ENCODE results near the gene PRCC. TPM values are rescaled to one million over a fixed set of nuclear protein-coding genes. Genes with fewer than 3 reads are reported as not detected.

Gene PRCC
- total RNA-seq, 2 experiments from 2014 or later, result 58.6 to 67.2 TPM

GRCh38 chr1:156816561-156817328 lies 49.4 kb downstream of the PRCC start, which contains the start of gene SH2D2A:
Gene SH2D2A, minus strand, starts transcription at chr1:156816848. Its CDS starts 140 bp downstream, at chr1:156816708.
- peak within 1 kb of the TSS; percentile 96 for H3K4me3 Mint-ChIP-seq

GRCh38 chr1:156821801-156822200 lies 54.5 kb downstream of the PRCC start:
- peak overlapping the region; percentile 75 for H3K27ac Mint-ChIP-seq
- H3K27me3 Mint-ChIP-seq, result no peaks in the 10 kb centered on the region
- intact Hi-C loops (cut with micrococcal nuclease), result no loop called here
- H3K4me3 Mint-ChIP-seq, result no peak overlapping the region
- peak; percentile 79 for DNase-seq
- H3K4me1 Mint-ChIP-seq (ENCODE audit: low read depth), result peaks cover 41% of the 10 kb centered on the region
- no peaks in the 10 kb centered on the region for H3K36me3 Mint-ChIP-seq
- ChIA-PET CTCF (interaction anchor here (0.8 to 7.3 kb wide), 7 partner anchors 12 to 132 kb away, joined by 3 to 38 read pairs (median 5); partner anchors contain the start of gene NTRK1), POLR2A (interaction anchor here (1.0 to 1.1 kb wide), 3 partner anchors 12 to 55 kb away, joined by 3 to 5 read pairs (median 4); partner anchors contain the start of gene PRCC)
- no peaks in the 10 kb centered on the region for H3K9me3 Mint-ChIP-seq

More at GRCh38 chr1:156816561-156817328, 49.4 kb downstream of the PRCC start, which contains the start of gene SH2D2A:
- Mint-ChIP-seq H3K36me3 (peaks cover 50% of the 10 kb centered on the region), H3K27me3 (no peaks in the 10 kb centered on the region), H3K27ac (peak within 1 kb of the TSS; percentile 99), H3K4me1 (ENCODE audit: low read depth) (peaks cover 50% of the 10 kb centered on the region), H3K9me3 (no peaks in the 10 kb centered on the region)
- DNase-seq, result peak; percentile 98
- ChIA-PET POLR2A (interaction anchor here (0.6 to 1.7 kb wide), 6 partner anchors 9 to 65 kb away, joined by 3 to 6 read pairs (median 4); partner anchors contain the start of gene HDGF), CTCF (interaction anchor here (0.9 to 8.6 kb wide), 5 partner anchors 12 to 75 kb away, joined by 3 to 80 read pairs (median 5); partner anchors contain the start of genes INSRR and NTRK1)
- intact Hi-C loops (cut with micrococcal nuclease), result loop anchor here (1.0 to 5.0 kb wide), 8 partner anchors 9 to 326 kb away; partner anchors contain the start of genes HDGF, ISG20L2, METTL25B and MRPL24

GRCh38 chr1:156822680-156823079 lies 55.3 kb downstream of the PRCC start:
- Mint-ChIP-seq H3K36me3 (no peaks in the 10 kb centered on the region), H3K27me3 (no peaks in the 10 kb centered on the region), H3K9me3 (no peaks in the 10 kb centered on the region), H3K27ac (peak overlapping the region; percentile 64), H3K4me3 (no peak overlapping the region), H3K4me1 (ENCODE audit: low read depth) (peaks cover 37% of the 10 kb centered on the region)
- CTCF ChIA-PET, result interaction anchor here (0.8 to 7.3 kb wide), 8 partner anchors 11 to 133 kb away, joined by 3 to 38 read pairs (median 6); partner anchors contain the start of gene NTRK1
- intact Hi-C loops (cut with micrococcal nuclease), result no loop called here
- POLR2A ChIA-PET, result interaction anchor here (1.0 to 1.1 kb wide), 2 partner anchors 11 to 56 kb away, joined by 3 to 4 read pairs; partner anchors contain the start of gene PRCC
- DNase-seq, result no peak

- H3K4me3 Mint-ChIP-seq, result no peak overlapping the region
These were observed 56.0 kb downstream of the PRCC start for GRCh38 chr1:156823210-156823790.

GRCh38 chr1:156826630-156827029 lies 59.3 kb downstream of the PRCC start:
- intact Hi-C loops (cut with micrococcal nuclease), result no loop called here
- Mint-ChIP-seq H3K4me3 (no peak overlapping the region), H3K36me3 (no peaks in the 10 kb centered on the region), H3K9me3 (no peaks in the 10 kb centered on the region), H3K4me1 (ENCODE audit: low read depth) (peaks cover 18% of the 10 kb centered on the region), H3K27me3 (no peaks in the 10 kb centered on the region), H3K27ac (no peak overlapping the region)
- ChIA-PET POLR2A (interaction anchor here (1.1 kb wide), 1 partner anchor 22 kb away, joined by 3 read pairs; no protein-coding TSS in a partner anchor), CTCF (interaction anchor here (0.6 to 7.3 kb wide), 4 partner anchors 12 to 137 kb away, joined by 3 to 38 read pairs (median 8); partner anchors contain the start of gene NTRK1)
- DNase-seq, result no peak

More at GRCh38 chr1:156823210-156823790, 56.0 kb downstream of the PRCC start:
- Mint-ChIP-seq H3K27me3 (no peaks in the 10 kb centered on the region), H3K9me3 (no peaks in the 10 kb centered on the region), H3K4me1 (ENCODE audit: low read depth) (peaks cover 32% of the 10 kb centered on the region), H3K36me3 (no peaks in the 10 kb centered on the region), H3K27ac (no peak overlapping the region)
- CTCF ChIA-PET, result interaction anchor here (1.1 to 7.3 kb wide), 4 partner anchors 15 to 97 kb away, joined by 7 to 38 read pairs (median 11); partner anchors contain the start of gene NTRK1
- DNase-seq, result no peak
- intact Hi-C loops (cut with micrococcal nuclease), result no loop called here
- POLR2A ChIA-PET, result interaction anchor here (1.4 kb wide), 1 partner anchor 19 kb away, joined by 3 read pairs; no protein-coding TSS in a partner anchor

GRCh38 chr1:156828400-156829124 lies 61.2 kb downstream of the PRCC start:
- Mint-ChIP-seq H3K9me3 (no peaks in the 10 kb centered on the region), H3K27me3 (no peaks in the 10 kb centered on the region), H3K27ac (no peak overlapping the region), H3K4me3 (no peak overlapping the region), H3K4me1 (ENCODE audit: low read depth) (no peaks in the 10 kb centered on the region), H3K36me3 (no peaks in the 10 kb centered on the region)
- ChIA-PET CTCF (interaction anchor here (0.9 to 2.0 kb wide), 3 partner anchors 10 to 140 kb away, joined by 3 to 10 read pairs (median 4); no protein-coding TSS in a partner anchor), POLR2A (interaction anchor here (0.6 to 1.4 kb wide), 2 partner anchors 21 to 53 kb away, joined by 3 to 4 read pairs; no protein-coding TSS in a partner anchor)
- no peak for DNase-seq
- intact Hi-C loops (cut with micrococcal nuclease), result no loop called here

GRCh38 chr1:156832434-156832833 lies 65.1 kb downstream of the PRCC start:
- intact Hi-C loops (cut with micrococcal nuclease), result no loop called here
- no peaks in the 10 kb centered on the region for H3K36me3 Mint-ChIP-seq
- H3K4me3 Mint-ChIP-seq, result no peak overlapping the region
- H3K27ac Mint-ChIP-seq, result no peak overlapping the region
- ChIA-PET CTCF (interaction anchor here (1.2 to 3.3 kb wide), 3 partner anchors 18 to 143 kb away, joined by 3 to 10 read pairs (median 7); partner anchors contain the start of gene NTRK1), POLR2A (no interaction called here)
- H3K27me3 Mint-ChIP-seq, result peaks cover 11% of the 10 kb centered on the region
- H3K4me1 Mint-ChIP-seq (ENCODE audit: low read depth), result peaks cover 39% of the 10 kb centered on the region
- DNase-seq, result no peak
- no peaks in the 10 kb centered on the region for H3K9me3 Mint-ChIP-seq

GRCh38 chr1:156833603-156834002 lies 66.3 kb downstream of the PRCC start:
- ChIA-PET POLR2A (interaction anchor here (0.8 to 1.2 kb wide), 3 partner anchors 11 to 26 kb away, joined by 3 to 4 read pairs (median 3); partner anchors contain the start of gene SH2D2A), CTCF (interaction anchor here (0.6 to 6.9 kb wide), 5 partner anchors 12 to 156 kb away, joined by 3 to 137 read pairs (median 7); partner anchors contain the start of genes NTRK1 and PEAR1)
- intact Hi-C loops (cut with micrococcal nuclease), result no loop called here
- Mint-ChIP-seq H3K27ac (peak overlapping the region; percentile 13), H3K9me3 (no peaks in the 10 kb centered on the region), H3K4me3 (no peak overlapping the region), H3K27me3 (peaks cover 15% of the 10 kb centered on the region), H3K36me3 (no peaks in the 10 kb centered on the region), H3K4me1 (ENCODE audit: low read depth) (peaks cover 42% of the 10 kb centered on the region)
- peak; percentile 52 for DNase-seq

GRCh38 chr1:156834322-156834721 lies 67.0 kb downstream of the PRCC start:
- Mint-ChIP-seq H3K4me3 (no peak overlapping the region), H3K9me3 (no peaks in the 10 kb centered on the region), H3K27me3 (peaks cover 19% of the 10 kb centered on the region), H3K4me1 (ENCODE audit: low read depth) (peaks cover 45% of the 10 kb centered on the region), H3K27ac (peak overlapping the region; percentile 13), H3K36me3 (no peaks in the 10 kb centered on the region)
- CTCF ChIA-PET, result interaction anchor here (0.6 to 6.9 kb wide), 4 partner anchors 12 to 155 kb away, joined by 3 to 137 read pairs (median 6); partner anchors contain the start of genes NTRK1 and PEAR1
- intact Hi-C loops (cut with micrococcal nuclease), result no loop called here
- POLR2A ChIA-PET, result interaction anchor here (0.8 to 1.2 kb wide), 4 partner anchors 12 to 78 kb away, joined by 3 to 4 read pairs (median 3); partner anchors contain the start of gene SH2D2A
- DNase-seq, result peak; percentile 38

- CTCF ChIA-PET, result interaction anchor here (0.9 to 6.9 kb wide), 8 partner anchors 18 to 147 kb away, joined by 5 to 147 read pairs (median 28); partner anchors contain the start of genes ISG20L2, METTL25B, NTRK1 and PEAR1
- no peaks in the 10 kb centered on the region for H3K36me3 Mint-ChIP-seq
- H3K27ac Mint-ChIP-seq, result peak overlapping the region; percentile 64
- H3K4me3 Mint-ChIP-seq, result no peak overlapping the region
- peaks cover 30% of the 10 kb centered on the region for H3K27me3 Mint-ChIP-seq
- peak; percentile 88 for DNase-seq
- H3K9me3 Mint-ChIP-seq, result no peaks in the 10 kb centered on the region
- POLR2A ChIA-PET, result no interaction called here
- peaks cover 45% of the 10 kb centered on the region for H3K4me1 Mint-ChIP-seq (ENCODE audit: low read depth)
- intact Hi-C loops (cut with micrococcal nuclease), result loop anchor here (1.0 kb wide), 2 partner anchors 20 to 39 kb away; partner anchors contain the start of gene SH2D2A
These were observed 68.8 kb downstream of the PRCC start for GRCh38 chr1:156836041-156836654.
